ES-I3 (cell line): ENCODE data around the gene PLAAT3.
"Not testable (repeated sequence)": the region's sequence is repeated elsewhere in the genome, so short reads cannot be mapped to it uniquely, and the experiment has no call there.

Experiments used
- H3K36me3 ChIP-seq: 2 replicates; pipeline ENCODE4 v1.6.1; 2013; ENCODE audit warnings: mild to moderate bottlenecking, low read length, control low read depth, moderate library complexity; ENCODE audit not compliant: insufficient read depth
- H3K4me1 ChIP-seq: 2 replicates; pipeline ENCODE4 v1.6.1; 2013; ENCODE audit warnings: mild to moderate bottlenecking, control low read depth, low read length; ENCODE audit not compliant: insufficient read depth
- H3K9ac ChIP-seq: 2 replicates; pipeline ENCODE4 v1.6.1; 2013; ENCODE audit warnings: low read depth, mild to moderate bottlenecking, low read length, moderate library complexity
- H3K9me3 ChIP-seq: 2 replicates; pipeline ENCODE4 v1.6.1; 2013; ENCODE audit warnings: mild to moderate bottlenecking, low read length, moderate library complexity; ENCODE audit not compliant: control insufficient read depth, insufficient read depth

PLAAT3 gene

GRCh38 chr11:63617686-63618085 is 3.5 kb upstream of the PLAAT3 start:
- not testable (repeated sequence) for H3K9me3 ChIP-seq, H3K9ac ChIP-seq, H3K36me3 ChIP-seq, H3K4me1 ChIP-seq

DNA sequence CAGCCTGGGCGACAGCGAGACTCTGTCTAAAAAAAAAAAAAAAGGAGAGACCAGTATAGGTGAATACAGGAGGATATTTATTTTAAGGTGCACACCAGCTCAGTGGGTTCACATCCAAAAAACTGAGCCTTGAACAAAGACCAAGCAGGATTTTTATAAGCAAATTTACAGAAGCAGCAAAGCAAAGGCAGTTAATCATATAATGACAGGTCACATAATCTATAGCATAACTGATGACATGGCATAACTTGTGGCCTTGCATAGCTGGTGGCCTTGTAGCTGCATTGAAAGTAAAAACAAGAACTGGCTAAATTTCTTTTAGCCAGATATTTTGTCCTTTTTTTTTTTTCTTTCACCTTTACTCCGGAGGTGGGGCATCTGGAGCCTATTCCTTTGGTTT is 2.7 kb upstream of the PLAAT3 start:
- H3K9ac ChIP-seq: no peak overlapping the region
- H3K4me1 ChIP-seq: no peaks in the 10 kb centered on the region
- no peaks in the 10 kb centered on the region for H3K36me3 ChIP-seq
- H3K9me3 ChIP-seq: no peaks in the 10 kb centered on the region

DNA sequence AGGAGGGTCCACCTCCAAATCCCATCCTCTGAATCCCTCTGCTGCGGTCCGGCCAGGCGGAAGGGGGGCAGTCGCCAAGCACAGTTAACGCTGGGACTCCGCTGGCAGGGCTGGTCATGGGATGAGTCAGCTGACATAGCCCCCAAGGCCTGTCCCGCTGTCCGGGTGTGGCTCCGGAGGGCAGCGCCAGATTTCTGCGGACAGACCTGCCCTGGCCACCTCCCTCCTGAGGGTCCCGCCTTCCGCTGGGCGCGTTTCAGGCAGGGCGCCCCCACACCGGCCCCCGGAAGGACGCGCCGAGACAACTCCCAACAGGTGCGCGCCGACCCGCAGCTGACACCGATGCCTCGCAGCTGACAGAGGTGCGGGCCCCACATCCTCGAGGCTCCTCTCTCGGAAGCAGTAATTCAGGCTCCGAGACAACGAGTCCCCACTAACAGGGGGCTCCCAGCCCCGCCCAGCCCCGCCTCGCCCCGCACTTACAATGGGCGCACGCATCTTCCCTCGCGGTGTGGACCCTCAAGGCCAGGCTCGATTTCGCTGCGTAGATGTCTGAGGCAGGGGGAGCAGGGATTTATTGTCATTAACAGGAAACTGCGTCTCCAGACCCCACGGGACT is 607 bp downstream of the PLAAT3 start:
- H3K36me3 ChIP-seq: no peaks in the 10 kb centered on the region
- H3K9me3 ChIP-seq: no peaks in the 10 kb centered on the region
- H3K9ac ChIP-seq: peak overlapping the region; percentile 97
- H3K4me1 ChIP-seq: peaks cover 25% of the 10 kb centered on the region

DNA sequence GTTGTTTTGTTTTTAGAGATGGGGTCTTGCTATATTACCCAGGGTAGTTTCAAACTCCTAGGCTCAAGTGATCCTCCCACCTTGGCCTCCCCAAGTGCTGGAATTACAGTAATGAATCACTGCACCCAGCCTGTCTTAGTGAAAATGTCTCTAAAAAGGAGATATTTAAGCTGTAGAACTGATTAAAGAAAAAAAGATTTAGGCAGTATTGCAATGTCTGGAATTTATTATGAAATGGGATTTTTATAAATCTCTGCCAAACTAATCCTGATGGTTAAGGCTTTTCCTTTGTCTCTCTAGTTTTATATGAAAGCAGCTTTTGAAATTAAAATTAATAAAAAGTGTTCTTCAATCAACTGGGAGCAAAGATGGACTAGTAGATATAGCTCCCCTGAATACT is 2.1 kb downstream of the PLAAT3 start:
- Histone ChIP-seq H3K36me3 (no peaks in the 10 kb centered on the region), H3K9ac (no peak overlapping the region), H3K9me3 (no peaks in the 10 kb centered on the region), H3K4me1 (peaks cover 31% of the 10 kb centered on the region)

GRCh38 chr11:63611395-63611747 is 2.9 kb downstream of the PLAAT3 start:
- Histone ChIP-seq H3K36me3 (no peaks in the 10 kb centered on the region), H3K9ac (peak overlapping the region; percentile 17; the same call in 1 of the 2 replicates), H3K9me3 (no peaks in the 10 kb centered on the region), H3K4me1 (peaks cover 31% of the 10 kb centered on the region)

DNA sequence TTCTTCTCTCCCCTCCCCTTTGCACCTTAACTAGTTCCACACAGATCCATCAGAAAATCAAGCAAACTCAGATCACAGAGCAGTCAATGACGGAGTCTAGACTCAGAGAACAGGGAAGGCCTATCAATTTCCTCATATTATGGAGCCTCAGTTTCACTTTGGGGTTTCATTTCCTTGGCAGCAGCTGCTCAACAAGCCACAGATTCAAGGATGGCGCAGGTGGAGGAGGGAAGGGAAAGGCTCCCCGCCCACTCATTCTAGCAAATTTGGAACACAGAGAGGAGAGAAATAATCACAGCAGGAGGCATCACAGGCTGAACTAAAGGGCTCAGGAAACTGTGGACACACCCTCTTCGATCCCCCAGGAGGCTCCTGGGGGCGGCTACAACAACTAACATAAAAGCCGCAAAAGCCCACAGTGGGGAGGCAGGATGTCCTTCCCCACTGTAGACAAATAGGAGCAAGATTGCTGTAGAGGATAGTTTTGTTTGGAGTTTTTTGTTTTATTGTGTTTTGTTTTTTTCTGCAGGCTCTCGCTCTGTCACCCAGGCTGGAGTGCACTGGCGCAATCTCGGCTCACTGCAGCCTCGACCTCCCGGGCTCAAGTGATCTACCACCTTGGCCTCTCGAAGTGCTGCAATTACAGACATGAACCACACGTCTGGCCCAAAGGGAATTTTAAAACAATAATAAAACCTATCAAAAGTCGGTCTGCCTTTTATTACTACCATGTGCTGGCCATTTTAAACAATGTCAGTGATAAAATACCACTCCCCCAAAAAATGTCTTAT is 3.4 kb downstream of the PLAAT3 start:
- H3K9ac ChIP-seq: peak overlapping the region; percentile 17; the same call in 1 of the 2 replicates
- no peaks in the 10 kb centered on the region for H3K36me3 ChIP-seq
- H3K9me3 ChIP-seq: no peaks in the 10 kb centered on the region
- peaks cover 31% of the 10 kb centered on the region for H3K4me1 ChIP-seq

- no peaks in the 10 kb centered on the region for H3K9me3 ChIP-seq
- H3K9ac ChIP-seq: no peak overlapping the region
- no peaks in the 10 kb centered on the region for H3K36me3 ChIP-seq
- H3K4me1 ChIP-seq: peaks cover 31% of the 10 kb centered on the region
Measured at GRCh38 chr11:63609971-63610580, 4.2 kb downstream of the PLAAT3 start.

DNA sequence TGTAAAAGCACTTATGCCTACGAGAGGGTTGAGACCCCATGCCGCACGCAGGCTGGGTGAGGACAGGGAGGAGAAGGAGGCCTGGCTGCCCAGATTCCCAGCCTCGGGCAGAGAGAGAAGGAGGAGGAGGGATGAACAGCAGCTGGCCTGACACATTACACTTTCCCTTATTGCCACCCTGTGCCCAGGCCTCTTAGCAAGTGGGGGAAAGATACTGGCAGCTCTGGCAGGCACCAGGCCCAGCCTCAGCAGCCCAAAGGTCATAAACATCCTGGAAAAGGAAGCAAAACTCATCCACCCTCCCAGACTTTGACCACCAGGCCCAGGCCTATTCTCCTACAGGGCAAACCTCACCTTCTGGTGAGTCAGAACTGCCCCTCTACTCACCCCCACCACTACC is 4.7 kb downstream of the PLAAT3 start:
- Histone ChIP-seq H3K4me1 (peaks cover 31% of the 10 kb centered on the region), H3K9me3 (no peaks in the 10 kb centered on the region), H3K36me3 (no peaks in the 10 kb centered on the region), H3K9ac (no peak overlapping the region)

DNA sequence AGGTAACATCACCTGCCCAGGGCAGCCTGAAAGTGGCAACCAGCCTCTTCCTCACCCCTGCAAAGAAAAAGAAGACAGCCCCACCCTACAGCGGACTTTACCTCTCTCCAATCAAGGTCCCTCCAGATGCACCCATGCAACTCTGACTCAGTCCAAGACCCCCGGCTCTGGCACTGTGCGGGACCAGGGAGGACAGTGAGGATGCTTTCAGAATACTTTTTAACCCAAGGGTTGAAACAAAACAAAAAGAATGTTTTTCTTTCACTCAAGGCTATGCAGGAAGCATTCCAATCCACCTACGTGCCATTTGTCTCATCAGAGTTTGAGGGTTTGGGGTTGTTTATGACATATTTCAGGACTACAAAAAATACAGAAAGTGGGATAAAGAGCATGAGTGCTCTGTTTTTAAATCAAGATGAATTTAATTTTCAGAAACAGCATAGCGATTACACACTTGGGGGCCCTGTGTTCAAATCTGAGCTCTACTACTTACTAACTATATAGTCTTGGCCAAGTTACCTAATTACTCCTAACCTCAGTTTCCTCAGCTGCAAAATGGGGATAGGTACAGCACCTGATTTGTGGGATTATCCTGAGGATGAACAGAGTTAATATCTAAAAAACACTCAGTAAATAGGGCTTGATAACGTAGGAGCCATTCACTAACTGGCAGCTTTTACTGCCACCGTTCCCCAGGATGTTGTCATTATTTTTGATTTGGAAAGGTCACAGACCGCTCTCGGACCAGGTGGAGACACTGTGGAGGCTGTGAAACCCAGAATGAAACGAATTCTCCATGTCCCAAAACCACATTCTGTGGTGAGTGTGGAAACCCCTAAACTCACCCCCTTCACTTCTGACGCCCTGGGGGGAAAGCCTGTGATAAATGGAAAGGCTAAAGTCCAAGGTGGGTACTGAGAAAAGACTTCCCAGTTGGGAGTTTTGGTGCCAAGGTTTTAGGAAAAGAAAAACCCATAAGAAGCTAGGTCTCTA is 5.6 kb downstream of the PLAAT3 start:
- Histone ChIP-seq H3K9ac (no peak overlapping the region), H3K4me1 (peaks cover 31% of the 10 kb centered on the region), H3K9me3 (no peaks in the 10 kb centered on the region), H3K36me3 (no peaks in the 10 kb centered on the region)

DNA sequence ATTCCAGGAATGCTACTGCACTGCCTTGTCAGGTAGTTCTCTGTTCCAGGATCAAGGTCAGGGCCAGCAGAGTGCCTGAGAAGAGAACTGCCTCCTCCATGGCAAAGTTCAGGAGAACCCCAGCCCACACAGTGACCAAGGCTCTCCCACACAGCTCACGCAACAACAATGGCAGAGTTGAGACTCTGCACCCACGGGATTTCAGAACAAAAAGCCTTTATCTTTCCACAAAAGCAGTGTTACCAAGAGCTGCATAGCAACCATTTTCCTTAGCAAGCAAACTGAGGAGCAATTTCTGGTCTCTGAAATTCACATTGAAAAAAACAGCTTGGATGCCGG is 11.1 kb downstream of the PLAAT3 start:
- Histone ChIP-seq H3K9ac (no peak overlapping the region), H3K9me3 (no peaks in the 10 kb centered on the region), H3K36me3 (no peaks in the 10 kb centered on the region; the same call in 1 of the 2 replicates), H3K4me1 (peaks cover 6% of the 10 kb centered on the region; the same call in 1 of the 2 replicates)

DNA sequence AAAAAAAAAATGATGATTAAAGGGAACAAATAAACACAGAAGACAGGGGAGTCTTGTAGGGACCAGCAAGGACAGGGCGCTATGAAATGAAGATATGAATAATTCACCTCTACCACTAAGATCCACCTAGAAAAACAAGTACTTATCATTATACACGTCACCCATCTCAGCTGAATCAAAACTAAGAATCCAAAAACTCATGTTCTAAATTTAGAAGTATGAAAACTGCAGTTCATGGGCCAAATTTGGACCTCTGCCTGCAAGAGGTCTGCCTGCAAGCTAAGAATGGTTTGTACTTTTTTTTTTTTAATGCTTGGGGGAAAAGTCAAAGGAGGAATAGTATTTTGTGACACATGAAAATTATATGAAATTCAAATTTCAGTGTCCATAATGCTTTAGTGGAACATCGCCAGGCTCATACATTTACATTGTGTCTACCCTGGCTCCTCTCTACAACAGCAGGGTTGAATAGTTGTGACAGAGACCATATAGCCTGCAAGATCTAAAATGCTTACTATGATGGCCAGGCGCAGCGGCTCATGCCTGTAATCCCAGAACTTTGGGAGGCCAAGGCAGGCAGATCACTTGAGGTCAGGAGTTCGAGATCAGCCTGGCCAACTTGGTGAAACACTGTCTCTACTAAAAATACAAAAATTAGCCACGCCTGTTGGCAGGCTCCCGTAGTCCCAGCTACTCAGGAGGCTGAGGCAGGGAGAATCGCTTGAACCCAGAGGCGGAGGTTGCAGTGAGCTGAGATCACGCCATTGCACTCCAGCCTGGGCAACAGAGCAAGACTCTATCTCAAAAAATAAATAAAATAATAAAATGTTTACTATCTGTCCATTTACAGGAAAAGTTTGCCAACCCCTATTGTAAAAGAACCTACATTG is 11.7 kb downstream of the PLAAT3 start:
- H3K9me3 ChIP-seq: not testable (repeated sequence)

GRCh38 chr11:63599211-63600122 is 14.8 kb downstream of the PLAAT3 start:
- Histone ChIP-seq H3K4me1 (peaks cover 4% of the 10 kb centered on the region; the same call in 1 of the 2 replicates), H3K9ac (no peak overlapping the region), H3K9me3 (0 out of 2 replicates have a peak, but pooled peaks cover 4% of the 10 kb centered on the region), H3K36me3 (peaks cover 14% of the 10 kb centered on the region)

More for the DNA sequence above, 11.7 kb downstream of the PLAAT3 start:
- not testable (repeated sequence) for H3K4me1 ChIP-seq, H3K36me3 ChIP-seq, H3K9ac ChIP-seq
